Measurements from ENCODE around the gene DOCK2.
"Not testable (repeated sequence)": the region's sequence is repeated elsewhere in the genome, so short reads cannot be mapped to it uniquely, and the experiment has no call there.

Gene DOCK2

GRCh38 chr5:169913479-169913878 lies 276.4 kb downstream of the DOCK2 start:
- DNase-seq, result no peak

GRCh38 chr5:169914766-169915165 lies 277.7 kb downstream of the DOCK2 start:
- DNase-seq, result peak; percentile 68

- DNase-seq, result no peak
Observed at GRCh38 chr5:169917500-169917899, 280.4 kb downstream of the DOCK2 start.

- DNase-seq, result no peak
Observed at GRCh38 chr5:169918228-169918627, 281.2 kb downstream of the DOCK2 start.

GRCh38 chr5:169920474-169920873 lies 283.4 kb downstream of the DOCK2 start:
- DNase-seq, result no peak

- DNase-seq, result no peak
Observed at GRCh38 chr5:169921384-169921783, 284.3 kb downstream of the DOCK2 start.

- no peak for DNase-seq
Observed at GRCh38 chr5:169921949-169922348, 284.9 kb downstream of the DOCK2 start.

- no peak for DNase-seq
Observed at GRCh38 chr5:169922474-169922873, 285.4 kb downstream of the DOCK2 start.

GRCh38 chr5:169923988-169924387 lies 286.9 kb downstream of the DOCK2 start:
- no peak for DNase-seq

- no peak for DNase-seq
Observed at GRCh38 chr5:169933127-169933526, 296.1 kb downstream of the DOCK2 start.

- DNase-seq, result no peak
Observed at GRCh38 chr5:169933616-169934015, 296.5 kb downstream of the DOCK2 start.

- DNase-seq, result no peak
Observed at GRCh38 chr5:169934990-169935389, 297.9 kb downstream of the DOCK2 start.

- DNase-seq, result no peak
Observed at GRCh38 chr5:169935762-169936161, 298.7 kb downstream of the DOCK2 start.

GRCh38 chr5:169938439-169938838 lies 301.4 kb downstream of the DOCK2 start:
- no peak for DNase-seq

- DNase-seq, result no peak
Observed at GRCh38 chr5:169939731-169940130, 302.7 kb downstream of the DOCK2 start.

GRCh38 chr5:169941542-169941941 lies 304.5 kb downstream of the DOCK2 start:
- no peak for DNase-seq

- no peak for DNase-seq
Observed at GRCh38 chr5:169942181-169942580, 305.1 kb downstream of the DOCK2 start.

- DNase-seq, result no peak
Observed at GRCh38 chr5:169943026-169943425, 306.0 kb downstream of the DOCK2 start.

- DNase-seq, result no peak
Observed at GRCh38 chr5:169944115-169944514, 307.0 kb downstream of the DOCK2 start.

- no peak for DNase-seq
Observed at GRCh38 chr5:169944922-169945680, 308.0 kb downstream of the DOCK2 start.

- peak; percentile 69 for DNase-seq
Observed at GRCh38 chr5:169945831-169946261, 308.8 kb downstream of the DOCK2 start.

- no peak for DNase-seq
Observed at GRCh38 chr5:169946743-169947295, 309.7 kb downstream of the DOCK2 start.

GRCh38 chr5:169950333-169950732 lies 313.3 kb downstream of the DOCK2 start:
- no peak for DNase-seq

GRCh38 chr5:169953196-169953595 lies 316.1 kb downstream of the DOCK2 start:
- DNase-seq, result not testable (repeated sequence)

- DNase-seq, result no peak
Observed at GRCh38 chr5:169954786-169955185, 317.7 kb downstream of the DOCK2 start.

Measured in islet precursor cell (in vitro differentiated cells).